ENCODE data around the gene NF1.

GRCh38 chr17:31364012-31364411, 269.2 kb downstream of the NF1 start:
- TF ChIP-seq, protein P1, sequence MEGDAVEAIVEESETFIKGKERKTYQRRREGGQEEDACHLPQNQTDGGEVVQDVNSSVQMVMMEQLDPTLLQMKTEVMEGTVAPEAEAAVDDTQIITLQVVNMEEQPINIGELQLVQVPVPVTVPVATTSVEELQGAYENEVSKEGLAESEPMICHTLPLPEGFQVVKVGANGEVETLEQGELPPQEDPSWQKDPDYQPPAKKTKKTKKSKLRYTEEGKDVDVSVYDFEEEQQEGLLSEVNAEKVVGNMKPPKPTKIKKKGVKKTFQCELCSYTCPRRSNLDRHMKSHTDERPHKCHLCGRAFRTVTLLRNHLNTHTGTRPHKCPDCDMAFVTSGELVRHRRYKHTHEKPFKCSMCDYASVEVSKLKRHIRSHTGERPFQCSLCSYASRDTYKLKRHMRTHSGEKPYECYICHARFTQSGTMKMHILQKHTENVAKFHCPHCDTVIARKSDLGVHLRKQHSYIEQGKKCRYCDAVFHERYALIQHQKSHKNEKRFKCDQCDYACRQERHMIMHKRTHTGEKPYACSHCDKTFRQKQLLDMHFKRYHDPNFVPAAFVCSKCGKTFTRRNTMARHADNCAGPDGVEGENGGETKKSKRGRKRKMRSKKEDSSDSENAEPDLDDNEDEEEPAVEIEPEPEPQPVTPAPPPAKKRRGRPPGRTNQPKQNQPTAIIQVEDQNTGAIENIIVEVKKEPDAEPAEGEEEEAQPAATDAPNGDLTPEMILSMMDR (IDR thresholded peaks at IDR 0.05): no peak
- no peak for TF ChIP-seq POLR2A (IDR thresholded peaks at IDR 0.05)

Measured in testis (tissue), 2 donors.